NB4 (cell line): ENCODE data around the gene HOXB6.

Experiments
- POLR2A ChIP-seq: IDR thresholded peaks from 2 replicates; pipeline ENCODE4 v1.6.1; 2011; ENCODE audit warnings: mild to moderate bottlenecking; ENCODE audit not compliant: insufficient read length; ENCODE audit errors: extremely low read depth
- TF ChIP-seq, protein P1 (sequence below): IDR thresholded peaks from 2 replicates; pipeline ENCODE4 v1.6.1; 2011; ENCODE audit warnings: low read depth, low read length

DNA sequence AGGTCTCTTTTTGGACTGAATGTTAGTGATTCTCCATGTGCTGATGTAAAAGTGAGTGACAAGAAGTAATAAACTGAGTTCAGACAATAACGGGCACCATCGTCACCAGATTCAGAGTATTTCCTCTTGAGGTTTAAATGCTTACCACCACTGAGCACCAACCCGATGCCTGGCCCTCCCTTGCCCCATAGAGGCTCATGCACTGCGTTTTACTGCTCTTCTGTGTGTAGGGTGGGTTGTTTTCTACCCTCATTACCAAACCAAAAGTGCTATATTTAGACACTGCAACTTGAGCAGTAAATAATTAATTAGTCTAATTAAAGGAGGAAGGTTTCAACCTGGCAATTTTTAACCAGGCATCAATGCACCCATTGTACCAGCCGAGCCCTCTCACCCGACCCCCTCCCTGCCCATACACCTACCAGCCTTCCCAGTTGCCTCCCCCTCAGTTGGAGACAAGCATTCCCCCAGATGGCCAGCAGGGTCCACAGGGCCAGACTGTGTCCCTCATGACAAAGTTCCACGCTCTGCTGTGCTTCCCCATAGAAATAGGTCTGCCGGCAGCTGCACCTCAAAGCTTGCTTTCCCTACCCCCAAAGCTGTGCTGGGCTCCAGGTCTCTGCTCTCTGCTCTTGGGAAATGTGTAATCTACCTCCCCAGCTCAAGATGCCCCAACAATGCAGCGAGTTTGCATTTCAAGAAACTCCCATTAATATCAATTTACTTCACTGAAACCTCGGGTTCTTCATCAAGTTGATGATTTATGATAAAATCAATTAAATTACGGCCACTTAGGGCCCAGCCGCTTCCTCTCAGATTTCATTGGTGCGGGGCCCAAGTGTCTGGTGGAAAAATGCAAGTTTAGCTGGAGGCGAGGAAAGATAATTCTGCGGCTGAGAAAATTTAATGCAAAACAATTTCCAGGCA lies 42.6 kb downstream of the HOXB6 start:
- no peak for TF ChIP-seq POLR2A
- TF ChIP-seq, protein P1, sequence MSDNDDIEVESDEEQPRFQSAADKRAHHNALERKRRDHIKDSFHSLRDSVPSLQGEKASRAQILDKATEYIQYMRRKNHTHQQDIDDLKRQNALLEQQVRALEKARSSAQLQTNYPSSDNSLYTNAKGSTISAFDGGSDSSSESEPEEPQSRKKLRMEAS: no peak
